TTC549 (cell line): ENCODE measurements around the gene DDAH1.

ENCODE experiments used
- FAIRE-seq: peaks from 2 replicates; lab custom pipeline; 2012; peaks lifted over from hg19 to GRCh38; lab: Jason Lieb, UNC

Gene DDAH1

GRCh38 chr1:85268801-85269585, 196.0 kb downstream of the DDAH1 start:
- FAIRE-seq, result no peak
